Heart right ventricle (tissue), 16 donors: ENCODE data around the gene NBEA. TPM values are rescaled to one million over a fixed set of nuclear protein-coding genes. Genes with fewer than 3 reads are reported as not detected.
"Not testable (repeated sequence)": the region's sequence is repeated elsewhere in the genome, so short reads cannot be mapped to it uniquely, and the experiment has no call there.

ENCODE experiments used
- ATAC-seq, 8 donors: fragments of 200-7000 bp; cut with Tn5 transposase; one replicate each; pipeline ENCODE4 v1.9.1; 2020; ENCODE audit warnings: mild to moderate bottlenecking in 8 of 8, moderate library complexity in 8 of 8, moderate number of reproducible peaks in 1 of 8
- DNase-seq, 2 donors: peaks; one replicate each; pipeline ENCODE4 v3.0.0-alpha.2; 2020
- H3K27ac ChIP-seq, 10 donors: fragments of 200-600 bp; sonication (generic) in 2 of 10; one replicate each; pipeline versions ENCODE4 v1.5.0 to v1.8.0; 2020 to 2022; ENCODE audit warnings: mild to moderate bottlenecking in 3 of 10
- H3K27me3 ChIP-seq, 7 donors: fragments of 200-600 bp; one replicate each; pipeline ENCODE4 v1.8.0; 2021 to 2022; ENCODE audit warnings: mild to moderate bottlenecking in 2 of 7
- H3K36me3 ChIP-seq, 9 donors: fragments of 200-600 bp; sonication (generic) in 1 of 9; one replicate each; pipeline versions ENCODE4 v1.5.0 to v1.8.0; 2020 to 2022; ENCODE audit warnings: mild to moderate bottlenecking in 2 of 9
- H3K4me1 ChIP-seq, 9 donors: fragments of 200-600 bp; sonication (generic) in 1 of 9; one replicate each; pipeline versions ENCODE4 v1.5.0 to v1.8.0; 2020 to 2022; ENCODE audit warnings: mild to moderate bottlenecking in 4 of 9
- H3K4me3 ChIP-seq, 10 donors: fragments of 200-600 bp; sonication (generic) in 2 of 10; one replicate each; pipeline versions ENCODE4 v1.5.0 to v1.8.0; 2020 to 2022; ENCODE audit warnings: mild to moderate bottlenecking in 7 of 10, moderate library complexity in 2 of 10
- H3K9me3 ChIP-seq, 11 donors: fragments of 200-600 bp in 10 of 11; sonication (generic) in 2 of 11; one replicate each; pipeline versions ENCODE4 v1.5.0 to v1.8.0; 2013 to 2022; ENCODE audit warnings: mild to moderate bottlenecking in 2 of 11, control low read depth in 1 of 11, moderate library complexity in 1 of 11
- CTCF ChIP-seq, 9 donors: fragments of 200-600 bp; sonication (generic) in 2 of 9; IDR thresholded peaks; one replicate each; pipeline versions ENCODE4 v1.5.0 to v1.8.0; 2021 to 2022; ENCODE audit warnings: antibody characterized with exemption in 9 of 9, mild to moderate bottlenecking in 5 of 9, moderate library complexity in 1 of 9
- WGBS, 2 donors: extraction: QIAGEN DNeasy Blood & Tissue Kit; methylation state at CpG; one replicate each; pipeline ENCODE4 v1.1.7; 2013; ENCODE audit warnings: inconsistent platforms in 1 of 2; 5-methylcytosine and 5-hydroxymethylcytosine counted together
- intact Hi-C, 10 donors: fragments of 100-400 bp; cut with DNase I; formaldehyde crosslinking; loops; one replicate each; pipeline versions ENCODE4 v1.11.1 to v1.14.2; 2022
- polyA plus RNA-seq, 2 donors: library from polyadenylated mRNA; stranded (reverse); fragments of 200-250 nt; gene quantifications; one replicate each; pipeline ENCODE4 v1.2.3, GENCODE V29; 2013
- total RNA-seq, 10 donors: library from RNA; stranded (reverse); fragmentation: NEBNext Ultra II Directional in 3 of 10; extraction: Animal tissue kit (Norgen Biotek cat#: 25700) in 3 of 10; gene quantifications; one replicate each; pipeline versions ENCODE4 v1.2.1 to v1.2.4, GENCODE V29; 2021 to 2023
- donor health status: Arrhythmogenic right ventricular cardiomyopathy.
- donor health status: ischemic (EF 13 %, LVEDD 7.1; RV severe dilation, severe dysfunction).
- donor health status: healthy with polysubstance abuse.
- donor health status: DM: no; HTN: yes; CAD: no.
- donor health status: DM: no; HTN: no; CAD: no.
- donor health status: ischemic (EF 25% LVEDD 6.9; RV normal size, moderate dysfunction).
- donor health status: ischemic (EF 25% LVEDD 5.7; RV mildly dilated, moderate dysfunction).
- donor health status: healthy.
- donor health status: DM: yes; HTN: yes; CAD: no.
- donor health status: Ischemic cardiomyopathy.
- donor health status: ischemic (EF 35%, LVEDD 5.7; RV mildly dilated, moderate dysfunction).
- donor health status: nonischemic (EF 11% LVEDD 7.7; RV severe dilation, severe dysfunction).
- donor health status: DM: yes; HTN: yes; CAD: no.
- donor health status: PGD.
- donor health status: ischemic (EF 29% LVEDD 5.4; RV normal size, mild dysfunction).
- donor health status: nonischemic (EF 23%, LVEDD 6.1; RV moderate dilation, normal function).

Gene NBEA
- total and polyA plus RNA-seq, 12 donors: 4.3 to 30.6 (median 24.5) TPM

- no peak for TF ChIP-seq CTCF (IDR thresholded peaks at IDR 0.05)
- H3K4me3 ChIP-seq: no peak overlapping the region
- intact Hi-C loops: no loop called here
- 0 to 39% methylated on average over 1 of the region's 1 CpG for WGBS, 2 donors
- H3K27me3 ChIP-seq: no peaks in the 10 kb centered on the region
- DNase-seq: no peak
- no peak for ATAC-seq
- no peaks in the 10 kb centered on the region for H3K36me3 ChIP-seq
- no peak overlapping the region for H3K27ac ChIP-seq
- H3K9me3 ChIP-seq: peaks cover 0 to 21% (median 4%) of the 10 kb centered on the region in 11 donors
- peaks cover 0 to 16% (median 0%) of the 10 kb centered on the region in 9 donors for H3K4me1 ChIP-seq
These were observed 28.9 kb downstream of the NBEA start for GRCh38 chr13:34970961-34971360.

- ATAC-seq: no peak
- Histone ChIP-seq H3K4me1 (peaks cover 0 to 16% (median 0%) of the 10 kb centered on the region in 9 donors), H3K4me3 (no peak overlapping the region), H3K36me3 (no peaks in the 10 kb centered on the region), H3K27ac (no peak overlapping the region), H3K27me3 (no peaks in the 10 kb centered on the region), H3K9me3 (peaks cover 0 to 21% (median 4%) of the 10 kb centered on the region in 11 donors)
- intact Hi-C loops: no loop called here
- 96 to 100% methylated on average over 2 of the region's 2 CpGs for WGBS, 2 donors
- DNase-seq: no peak
- TF ChIP-seq CTCF (IDR thresholded peaks at IDR 0.05): no peak
These were observed 29.4 kb downstream of the NBEA start for GRCh38 chr13:34971473-34971872.

- H3K27me3 ChIP-seq: not testable (repeated sequence)
- WGBS, 2 donors: 93 to 95% methylated on average over 5 of the region's 5 CpGs
These were observed 43.1 kb downstream of the NBEA start for GRCh38 chr13:34985199-34985598.

GRCh38 chr13:34988330-34988791 lies 46.3 kb downstream of the NBEA start:
- Histone ChIP-seq H3K9me3 (peaks cover 0 to 65% (median 21%) of the 10 kb centered on the region in 11 donors), H3K27me3 (no peaks in the 10 kb centered on the region), H3K4me3 (no peak overlapping the region), H3K4me1 (no peaks in the 10 kb centered on the region), H3K36me3 (no peaks in the 10 kb centered on the region), H3K27ac (no peak overlapping the region)
- TF ChIP-seq CTCF (IDR thresholded peaks at IDR 0.05): no peak
- ATAC-seq (no peak), DNase-seq (no peak)
- intact Hi-C loops: no loop called here
- WGBS, 2 donors: 96 to 98% methylated on average over 12 of the region's 12 CpGs

More at GRCh38 chr13:34985199-34985598, 43.1 kb downstream of the NBEA start:
- H3K36me3 ChIP-seq, DNase-seq, H3K27ac ChIP-seq, H3K4me3 ChIP-seq, ATAC-seq, intact Hi-C loops, H3K4me1 ChIP-seq: not testable (repeated sequence)
- peaks cover 0 to 56% (median 17%) of the 10 kb centered on the region in 11 donors for H3K9me3 ChIP-seq

GRCh38 chr13:34990399-34991214 lies 48.5 kb downstream of the NBEA start:
- no peaks in the 10 kb centered on the region for H3K4me1 ChIP-seq
- TF ChIP-seq CTCF (IDR thresholded peaks at IDR 0.05): no peak
- intact Hi-C loops: no loop called here
- H3K27ac ChIP-seq: no peak overlapping the region
- H3K27me3 ChIP-seq: no peaks in the 10 kb centered on the region
- DNase-seq (no peak), ATAC-seq (no peak)
- no peak overlapping the region for H3K4me3 ChIP-seq
- WGBS, 2 donors: 100% methylated on average over 1 of the region's 1 CpG
- H3K36me3 ChIP-seq: no peaks in the 10 kb centered on the region
- peaks cover 0 to 58% (median 21%) of the 10 kb centered on the region in 11 donors for H3K9me3 ChIP-seq
